GM23248 (cell line): ENCODE data around the gene RNF186.

Experiments
- EZH2 ChIP-seq: fragments of 200-600 bp; sonication (generic); IDR thresholded peaks from 2 replicates; pipeline ENCODE4 v1.6.1; 2018; ENCODE audit warnings: antibody characterized with exemption, mild to moderate bottlenecking; ENCODE audit not compliant: insufficient read depth, poor library complexity, severe bottlenecking
- EZH2phosphoT487 ChIP-seq: fragments of 200-600 bp; sonication (generic); IDR thresholded peaks from 2 replicates; pipeline ENCODE4 v1.6.1; 2018; ENCODE audit warnings: antibody characterized with exemption, moderate library complexity, mild to moderate bottlenecking, low read depth; ENCODE audit not compliant: insufficient read depth

- TF ChIP-seq EZH2 (no peak), EZH2phosphoT487 (no peak)
Measured at GRCh38 chr1:19768353-19769210, 46.5 kb downstream of the RNF186 start.
